PFSK-1 (cell line): ENCODE data around the gene ZNF30.

ENCODE experiments used
- POLR2AphosphoS5 ChIP-seq: IDR thresholded peaks from 2 replicates; pipeline ENCODE4 v1.6.1; 2012; ENCODE audit warnings: low read depth, mild to moderate bottlenecking, control low read depth, low read length, moderate library complexity
- REST ChIP-seq, 2 experiments: IDR thresholded peaks; 2 replicates each; pipeline versions ENCODE4 v1.6.1 to v1.8.0; 2011 to 2012; ENCODE audit warnings: low read depth in 2 of 2, low read length in 2 of 2, control low read depth in 1 of 2, inconsistent platforms in 1 of 2, mild to moderate bottlenecking in 1 of 2, moderate library complexity in 1 of 2; ENCODE audit not compliant: insufficient read depth in 1 of 2
- TAF1 ChIP-seq: IDR thresholded peaks from 2 replicates; pipeline ENCODE4 v1.6.1; 2012; ENCODE audit warnings: low read length, control low read depth, borderline replicate concordance; ENCODE audit not compliant: insufficient read depth

- TF ChIP-seq POLR2AphosphoS5 (no peak), TAF1 (no peak), REST (IDR thresholded peaks at IDR 0.05; ENCODE audit: insufficient read depth in 1 of 2, low read depth in 2 of 2, low read length in 2 of 2) (no peak)
Measured at GRCh38 chr19:34975056-34975455, 48.4 kb downstream of the ZNF30 start.
